Islet precursor cell (in vitro differentiated cells): ENCODE results near the gene GADD45G.

Experiments used
- DNase-seq: peaks from one replicate; pipeline ENCODE4 v3.0.0-alpha.2; 2018

GADD45G gene

GRCh38 chr9:89604729-89605464, at the start of gene GADD45G:
TSS of gene GADD45G (plus strand) at chr9:89605012. CDS start at chr9:89605122, 110 bp downstream.
- peak; percentile 91 for DNase-seq

DNA sequence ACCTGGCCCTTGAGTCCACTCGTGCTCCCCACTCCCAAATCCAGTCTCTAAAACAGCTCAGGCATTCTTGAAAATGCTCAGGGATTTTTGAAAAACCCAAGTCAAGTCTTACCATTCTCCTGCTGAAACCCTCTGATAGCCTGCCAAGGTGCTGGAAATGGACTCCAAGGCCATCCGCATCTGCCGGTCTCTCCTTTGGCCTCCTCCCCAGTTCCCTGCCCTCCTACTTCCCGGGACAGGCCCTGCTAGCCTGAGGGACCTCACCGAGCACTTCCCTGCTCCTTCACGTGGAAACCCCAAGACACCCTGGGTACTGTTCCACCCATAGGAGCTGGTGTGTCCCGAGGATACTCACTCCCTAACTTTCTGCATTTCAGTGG, 49.8 kb upstream of the GADD45G start:
- DNase-seq = no peak

GRCh38 chr9:89555451-89556375, 49.1 kb upstream of the GADD45G start:
- DNase-seq = no peak

DNA sequence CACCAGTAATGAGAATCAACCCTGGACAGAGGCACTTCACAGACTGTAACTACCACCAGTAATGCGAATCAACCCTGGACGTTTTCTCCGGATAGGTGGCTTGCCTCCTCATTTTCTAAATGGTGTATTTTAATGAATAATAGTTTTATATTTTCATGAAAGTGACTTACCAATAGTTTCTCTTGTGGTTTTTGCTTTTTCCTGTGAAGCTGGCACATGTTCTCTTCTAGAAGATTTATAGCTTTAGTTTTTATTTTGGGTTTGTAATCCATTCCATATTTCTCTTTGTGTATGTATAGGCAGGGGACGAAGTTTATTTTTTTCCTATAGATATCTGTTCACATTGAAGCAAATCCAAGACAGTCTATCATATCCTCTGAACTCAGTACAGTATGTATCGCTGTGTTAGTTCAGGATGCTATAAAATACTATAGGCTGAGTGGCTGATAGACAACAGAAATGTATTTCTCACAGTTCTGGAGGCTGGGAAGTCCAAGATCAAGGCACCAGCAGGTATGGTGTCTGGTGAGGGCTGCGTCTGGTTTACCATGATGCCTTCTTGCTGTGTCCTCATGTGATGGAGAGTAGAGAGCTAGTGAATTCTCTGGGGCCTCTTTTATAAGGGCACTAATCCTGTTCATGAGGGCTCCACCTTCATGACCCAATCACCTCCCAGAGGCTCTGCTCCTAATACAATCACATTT, 46.5 kb upstream of the GADD45G start:
- DNase-seq = no peak

DNA sequence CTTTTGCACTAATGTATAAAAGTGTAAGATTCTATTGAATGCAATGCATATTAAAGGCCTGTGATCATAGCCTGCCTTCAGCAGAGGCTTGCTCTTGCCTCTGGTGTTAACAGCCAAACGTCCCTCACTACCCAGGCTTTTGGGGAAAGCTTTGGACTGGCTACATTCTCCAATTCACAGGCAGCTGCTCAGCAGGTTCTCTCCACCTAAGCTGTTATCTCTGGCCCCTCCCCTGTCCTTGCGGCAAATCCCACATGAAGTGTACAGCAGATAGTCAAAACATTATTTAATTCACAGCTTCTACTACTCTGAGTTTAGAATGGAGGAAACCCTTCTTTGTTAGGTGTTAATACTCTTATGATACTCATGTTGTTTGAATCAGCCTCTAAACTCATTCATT, 45.9 kb upstream of the GADD45G start:
- no peak for DNase-seq

DNA sequence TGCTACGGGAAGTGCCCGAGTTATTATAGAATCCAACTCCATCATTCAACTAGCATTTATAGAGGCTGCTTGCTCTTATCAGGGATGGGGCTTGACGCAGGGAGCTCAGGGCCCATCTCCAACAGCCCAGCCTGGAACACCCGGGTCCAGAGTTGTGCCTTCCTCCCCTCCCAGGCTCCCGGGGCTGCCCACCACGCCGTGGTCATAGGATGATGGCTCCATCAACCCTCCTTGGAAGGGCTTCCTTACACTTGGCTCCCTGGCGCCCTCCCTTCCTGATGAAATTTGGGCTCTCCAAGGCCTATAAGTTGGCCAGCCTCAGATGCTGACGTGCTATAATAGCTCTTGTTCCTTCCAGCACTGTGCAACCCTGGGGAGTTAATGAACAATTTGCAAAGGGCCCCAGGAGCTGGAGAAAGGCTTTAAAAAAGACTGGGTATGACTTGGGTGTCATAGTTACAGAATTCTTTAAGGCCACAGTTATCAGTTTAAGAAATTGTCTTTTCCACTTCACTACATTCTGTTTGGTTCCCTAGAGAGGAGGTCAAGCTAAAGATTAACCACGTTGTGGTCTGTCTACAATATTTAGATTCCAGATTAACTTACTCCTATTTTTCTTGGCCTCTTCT, 42.5 kb upstream of the GADD45G start:
- no peak for DNase-seq

DNA sequence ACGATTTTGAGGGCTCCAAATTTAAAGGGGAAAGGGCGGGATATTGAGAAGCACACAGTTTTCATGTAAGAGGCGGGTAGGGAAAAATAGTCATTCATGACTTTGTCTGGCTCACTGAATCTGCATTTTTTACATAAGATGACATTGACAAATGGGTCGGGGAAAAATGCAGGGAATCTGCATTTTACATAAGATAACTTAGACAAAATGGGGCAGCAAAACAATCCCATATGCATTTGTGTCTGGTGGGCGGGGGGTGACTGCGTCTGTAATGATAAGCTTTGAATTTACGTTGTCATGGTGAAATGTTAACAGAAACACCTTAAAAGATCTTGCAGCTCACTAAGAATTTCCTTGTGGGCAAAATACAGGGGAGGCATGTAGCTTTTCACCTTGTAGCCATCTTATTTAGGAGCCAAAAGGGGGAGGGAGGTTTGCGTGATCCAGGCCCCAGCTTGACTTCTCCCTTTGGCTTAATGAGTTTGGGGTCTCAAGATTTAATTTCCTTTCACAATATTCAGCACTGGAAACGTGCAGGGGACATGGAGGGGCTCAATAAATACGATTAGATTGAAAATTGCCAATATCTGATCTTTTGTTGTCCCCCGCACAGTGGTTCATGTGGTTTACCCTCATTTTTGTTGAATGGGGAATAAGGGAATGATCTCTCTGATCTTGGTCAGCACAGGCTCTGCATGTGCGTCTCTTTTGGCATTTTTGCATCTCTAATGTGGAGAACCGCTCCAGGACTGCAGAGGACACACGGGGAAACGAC, 41.1 kb upstream of the GADD45G start:
- no peak for DNase-seq

DNA sequence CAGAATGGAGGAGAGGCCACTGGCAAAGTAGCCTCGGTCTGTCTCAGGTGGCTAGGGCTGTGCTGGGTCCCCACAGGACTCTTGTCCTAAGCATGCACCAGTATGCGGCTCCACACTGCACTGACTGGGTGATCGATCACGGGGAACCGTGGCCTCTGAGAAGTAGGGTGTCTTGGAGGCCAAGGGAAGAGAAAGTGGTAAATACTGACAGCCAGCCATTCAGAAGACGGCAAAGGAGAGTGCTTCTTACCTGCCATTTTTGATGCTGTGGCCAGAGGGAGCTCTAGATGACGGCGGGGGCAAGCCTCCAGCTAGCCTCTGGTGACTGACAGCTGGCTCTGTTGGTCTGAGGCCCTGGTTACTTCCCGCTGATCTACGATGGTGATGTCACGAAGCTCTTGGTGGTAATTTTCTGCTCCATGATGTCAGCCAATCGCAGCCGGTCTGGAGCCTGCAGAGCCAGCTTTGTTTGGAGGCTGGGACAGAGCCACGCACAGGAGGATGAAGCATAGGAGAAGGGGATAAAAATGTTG, 40.4 kb upstream of the GADD45G start:
- DNase-seq = peak; percentile 87

- DNase-seq = no peak
Measured at GRCh38 chr9:89567649-89568048, 37.2 kb upstream of the GADD45G start.

DNA sequence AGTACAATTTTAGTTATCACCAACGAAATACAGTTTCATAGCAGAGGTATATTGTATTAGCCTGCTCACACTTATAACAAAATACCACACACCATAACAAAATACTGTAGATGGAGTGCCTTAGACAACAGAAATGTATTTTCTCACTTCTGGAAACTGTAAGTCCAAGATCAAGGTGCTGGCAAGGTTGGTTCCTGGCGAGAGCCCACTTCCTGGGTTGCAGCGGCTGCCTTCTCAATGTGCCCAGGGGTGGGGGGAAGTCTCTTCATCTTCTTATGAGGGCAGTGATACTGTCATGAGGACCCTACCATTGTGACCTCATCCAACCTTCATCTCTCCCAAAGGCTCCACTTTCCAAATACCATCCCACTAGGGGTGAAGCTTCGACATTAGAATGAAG, 30.5 kb upstream of the GADD45G start:
- DNase-seq = no peak

- DNase-seq = no peak
Measured at GRCh38 chr9:89576404-89576839, 28.4 kb upstream of the GADD45G start.

DNA sequence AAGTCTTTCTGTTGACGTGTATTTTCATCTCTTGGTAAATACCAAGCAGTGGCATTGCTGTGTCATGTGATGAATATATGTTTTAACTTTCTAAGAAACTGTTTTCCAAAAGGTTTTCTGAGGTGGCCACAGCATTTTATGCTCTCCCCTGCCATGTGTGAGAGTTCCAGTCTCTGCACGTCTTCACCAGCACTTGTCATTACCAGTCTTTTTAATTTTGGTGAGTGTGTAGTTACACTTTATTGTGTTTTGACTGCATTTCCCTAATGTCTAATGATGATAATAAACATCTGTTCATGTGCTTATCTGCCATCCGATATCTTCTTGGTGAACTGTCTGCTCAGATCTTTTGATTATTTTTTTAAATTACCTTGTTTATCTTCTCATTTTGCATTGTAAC, 27.4 kb upstream of the GADD45G start:
- no peak for DNase-seq

DNA sequence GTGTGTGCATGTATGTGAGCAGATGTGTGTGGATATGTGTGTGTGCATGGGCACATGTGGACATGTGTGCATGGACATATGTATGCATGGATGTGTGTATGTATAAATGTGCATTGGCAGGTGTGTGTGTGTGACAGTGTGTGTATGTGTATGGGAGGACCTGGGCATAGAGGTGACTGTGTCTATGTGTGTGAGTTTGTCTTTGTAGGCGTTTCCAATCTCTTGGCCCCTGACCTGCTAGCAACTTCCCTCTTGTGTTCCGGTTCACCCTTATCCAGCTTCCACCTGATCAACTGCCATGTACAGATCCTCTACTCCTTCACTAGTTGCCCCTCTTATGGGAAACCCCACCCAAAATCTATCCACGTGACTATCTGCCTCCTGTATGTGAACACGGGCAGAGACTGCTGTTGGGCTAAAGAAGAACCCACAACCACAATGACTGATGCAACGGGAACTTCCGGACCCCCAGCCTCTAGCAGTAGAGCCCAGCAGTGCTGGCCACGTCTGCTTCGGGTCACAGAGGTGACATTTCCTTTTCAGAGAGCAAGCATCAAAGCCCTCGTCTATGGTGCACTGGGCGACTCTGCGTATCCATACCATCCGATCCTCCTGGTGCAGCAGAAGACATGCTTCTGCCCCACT, 24.9 kb upstream of the GADD45G start:
- DNase-seq = no peak

- no peak for DNase-seq
Measured at GRCh38 chr9:89586311-89586710, 18.5 kb upstream of the GADD45G start.

DNA sequence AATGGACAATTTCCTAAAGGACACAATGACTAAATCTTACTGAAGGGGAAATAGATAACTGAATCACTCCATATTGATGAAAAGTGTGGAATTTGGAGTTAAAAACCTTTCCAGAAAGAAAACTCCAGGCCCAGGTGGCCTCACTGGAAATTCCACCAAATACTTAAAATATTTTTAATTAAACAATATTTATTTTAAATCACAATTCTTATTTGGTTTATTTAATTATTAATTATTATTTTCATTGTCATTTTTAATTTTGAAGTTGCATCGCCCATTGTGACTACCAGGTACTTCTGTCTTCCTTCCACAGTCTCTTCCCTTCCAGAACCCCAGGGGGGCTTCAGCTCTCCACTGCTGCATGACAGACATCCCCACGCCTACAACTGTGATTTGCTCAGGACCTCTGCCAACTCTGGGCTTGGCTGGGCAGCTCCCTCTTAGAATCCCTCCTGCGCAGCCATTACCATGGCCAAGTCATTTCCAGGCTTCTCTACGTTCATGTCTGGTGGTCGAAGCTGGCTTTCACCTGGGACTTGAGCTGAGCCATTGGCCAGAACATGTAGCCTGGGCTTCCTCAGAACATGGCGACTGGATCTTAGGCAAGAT, 16.4 kb upstream of the GADD45G start:
- DNase-seq = peak; percentile 27

GRCh38 chr9:89590415-89590814, 14.4 kb upstream of the GADD45G start:
- DNase-seq = no peak

DNA sequence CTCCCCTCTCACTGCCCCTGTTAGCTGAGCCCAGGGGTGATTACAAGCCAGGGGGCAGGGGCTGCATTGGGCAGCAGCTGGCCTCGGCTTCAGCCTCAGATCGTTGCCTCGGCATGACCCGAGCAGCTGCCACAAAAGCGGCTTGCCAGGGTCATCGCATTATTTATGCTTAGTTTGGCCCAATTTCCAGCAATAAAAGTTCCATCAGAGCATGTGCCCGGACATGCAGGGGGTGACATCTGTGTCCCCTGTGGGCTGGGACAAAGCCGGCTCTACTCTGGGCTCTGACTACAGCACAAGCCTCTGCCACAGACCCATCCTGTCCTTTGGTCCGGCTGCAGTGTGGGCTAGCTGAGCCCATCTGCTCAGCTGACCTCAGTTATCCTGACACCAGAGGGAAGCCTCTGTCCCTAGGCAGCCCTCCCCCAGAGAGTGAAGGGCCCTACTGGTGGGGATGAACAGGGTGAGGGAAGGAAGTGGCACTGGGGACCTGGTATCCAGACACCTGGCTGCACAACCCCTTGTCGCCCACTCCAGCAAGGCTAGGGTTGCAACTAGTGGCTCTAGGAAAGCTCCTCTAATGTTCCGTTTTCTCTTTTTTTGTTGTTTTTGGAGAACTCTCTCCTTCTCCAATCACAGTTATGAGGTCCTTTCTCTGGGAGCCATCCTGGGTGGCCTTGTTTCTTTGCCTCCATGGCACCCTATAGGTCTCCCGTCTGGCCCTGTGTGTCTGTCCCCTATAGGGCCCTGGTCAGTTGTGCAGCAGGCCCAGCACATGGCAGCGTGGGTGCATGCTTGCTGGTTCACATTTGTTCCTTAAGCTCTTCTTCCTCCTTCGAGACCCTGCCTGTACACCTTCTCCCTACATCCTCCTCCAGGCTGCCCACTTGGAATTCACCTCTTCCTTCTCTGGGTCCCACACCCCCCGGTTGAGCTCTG, 13.3 kb upstream of the GADD45G start:
- DNase-seq = peak; percentile 43

GRCh38 chr9:89592213-89592815, 12.5 kb upstream of the GADD45G start:
- peak; percentile 27 for DNase-seq
